Measurements from ENCODE around the gene DGKI. TPM values are rescaled to one million over a fixed set of nuclear protein-coding genes. Genes with fewer than 3 reads are reported as not detected.

Gene DGKI
- total and polyA plus RNA-seq, 2 of the 13 experiments (the other 11 are each of a cell fraction or from before 2014, with no cell fraction given), result 0.09 to 0.17 TPM

GRCh38 chr7:137862358-137862757 is 15.6 kb upstream of the DGKI start:
- no TSS peak for BruUV-seq (replicated peaks)
- TF ChIP-seq BRF2 (CRISPR knock-in tag; IDR thresholded peaks at IDR 0.05) (no peak), MYNN (CRISPR knock-in tag; IDR thresholded peaks at IDR 0.05; ENCODE audit: low read depth) (no peak), HNRNPL (IDR thresholded peaks at IDR 0.05; ENCODE audit: low read depth, low read length) (no peak), ZNF703 (CRISPR knock-in tag; IDR thresholded peaks at IDR 0.05; ENCODE audit: borderline replicate concordance) (no peak), MLXIP (CRISPR knock-in tag; IDR thresholded peaks at IDR 0.05; ENCODE audit: borderline replicate concordance) (no peak), HNF4G (IDR thresholded peaks at IDR 0.05; ENCODE audit: borderline replicate concordance, low read depth, low read length) (no peak), HNF4G (CRISPR knock-in tag; IDR thresholded peaks at IDR 0.05; ENCODE audit: borderline replicate concordance, low read depth) (no peak), ZBTB10 (CRISPR knock-in tag; IDR thresholded peaks at IDR 0.05; ENCODE audit: borderline replicate concordance) (no peak), NFKBIZ (CRISPR knock-in tag; IDR thresholded peaks at IDR 0.05) (no peak), ZNF562 (CRISPR knock-in tag; IDR thresholded peaks at IDR 0.05; ENCODE audit: borderline replicate concordance) (no peak), HOXD1 (CRISPR knock-in tag; IDR thresholded peaks at IDR 0.05) (no peak), WIZ (CRISPR knock-in tag; IDR thresholded peaks at IDR 0.05) (no peak), RERE (CRISPR knock-in tag; IDR thresholded peaks at IDR 0.05; ENCODE audit: low read depth) (no peak)

More at GRCh38 chr7:137862358-137862757, 15.6 kb upstream of the DGKI start:
- intact Hi-C loops (cut with micrococcal nuclease; ENCODE audit: unreplicated experiment) (no loop called here), in situ Hi-C loops (cut with HindIII; ENCODE audit: extremely low pct_ligation_motif_present, low pct_unique_long_range_greater_than_20kb) (no loop called here)
- CTCF ChIA-PET (ENCODE audit: low intra/inter-chr PET ratio, low total read pairs), result no interaction called here
- POLR2A ChIA-PET, result no interaction called here
- no peak overlapping the region for H3K27ac ChIP-seq (ENCODE audit: extremely low read length, insufficient read depth, low read length)
- peaks cover 11% of the 10 kb centered on the region for H3K9me3 ChIP-seq (ENCODE audit: low read length)
- no peaks in the 10 kb centered on the region for H3K27me3 ChIP-seq (ENCODE audit: control insufficient read depth in 1 of 2, insufficient read depth in 2 of 2, low read length in 2 of 2)
- H3K4me2 ChIP-seq (ENCODE audit: low read depth, low read length), result no peak overlapping the region
- H3K4me3 ChIP-seq (replicated peaks in 1 of 3; ENCODE audit: insufficient read depth in 1 of 3, low read depth in 2 of 3, low read length in 3 of 3), result no peak overlapping the region
- H4K20me1 ChIP-seq (ENCODE audit: insufficient read depth, low read length), result no peaks in the 10 kb centered on the region
- no peak for ATAC-seq
- FAIRE-seq, result no peak
- DNase-seq (ENCODE audit: low spot score), result no peak
- peaks cover 13 to 31% of the 10 kb centered on the region in 2 experiments for H3K36me3 ChIP-seq (replicated peaks in 1 of 2; ENCODE audit: control insufficient read depth in 1 of 2, insufficient read depth in 2 of 2, low read length in 2 of 2)
- H3K9ac ChIP-seq (ENCODE audit: insufficient read depth, low read depth, low read length), result no peak overlapping the region
- no peak overlapping the region for H2AFZ ChIP-seq (ENCODE audit: low read length)
- no peaks in the 10 kb centered on the region for H3K4me1 ChIP-seq (ENCODE audit: insufficient read depth, low read length)
- no peaks in the 10 kb centered on the region for H3K79me2 ChIP-seq (ENCODE audit: insufficient read depth, low read length)
- 88% methylated on average over 4 of the region's 4 CpGs for WGBS (ENCODE audit: low lambda C conversion rate)
